HEK293 (cell line): ENCODE data around the gene PPIA.

Experiments used
- CTCF ChIA-PET: fragments of 350-600 bp; formaldehyde crosslinking; extraction: SDS; loops from one replicate; lab custom pipeline; 2021; ENCODE audit warnings: antibody characterized with exemption; lab: Yijun Ruan, JAX
- POLR2A ChIA-PET: fragments of 300-600 bp; formaldehyde crosslinking; extraction: SDS; loops from one replicate; lab custom pipeline; 2020; ENCODE audit warnings: antibody characterized with exemption, inconsistent platforms; lab: Yijun Ruan, JAX
- H3K27ac ChIP-seq: fragments of 200-500 bp; sonication (Bioruptor generic); 2 replicates; pipeline ENCODE4 v1.5.1; 2014; ENCODE audit warnings: low read depth, low read length, control low read depth, inconsistent platforms; ENCODE audit errors: extremely low read depth
- H3K36me3 ChIP-seq, 2 experiments: fragments of 200-500 bp in 1 of 2; sonication (Bioruptor generic) in 1 of 2; 1 replicate in 1 of 2; 2 replicates in 1 of 2; pipeline ENCODE4 v1.5.1; 2014 to 2017; ENCODE audit warnings: inconsistent platforms in 2 of 2, low read length in 2 of 2; ENCODE audit not compliant: control insufficient read depth in 2 of 2, insufficient read depth in 1 of 2
- H3K4me1 ChIP-seq: fragments of 200-500 bp; sonication (Bioruptor generic); 2 replicates; pipeline ENCODE4 v1.5.1; 2014; ENCODE audit warnings: mild to moderate bottlenecking, low read length, inconsistent platforms; ENCODE audit not compliant: control insufficient read depth, insufficient read depth
- H3K4me3 ChIP-seq: 2 replicates; pipeline ENCODE4 v1.5.1; 2011; ENCODE audit warnings: low read depth, mild to moderate bottlenecking, control low read depth, low read length, moderate library complexity
- H3K9me3 ChIP-seq: fragments of 200-500 bp; sonication (Bioruptor generic); 2 replicates; pipeline ENCODE4 v1.5.1; 2014; ENCODE audit warnings: low read depth, low read length, inconsistent platforms; ENCODE audit not compliant: control insufficient read depth, insufficient read depth
- AEBP2 ChIP-seq: fragments of 450-650 bp; formaldehyde crosslinking; IDR thresholded peaks from 2 replicates; pipeline ENCODE4 v1.5.1; 2016; ENCODE audit warnings: missing biosample characterization, missing genetic modification characterization, borderline replicate concordance
- MEIS1 ChIP-seq: sonication (generic); formaldehyde crosslinking; IDR thresholded peaks from 2 replicates; pipeline ENCODE4 v1.8.1; 2022; ENCODE audit warnings: missing genetic modification reagents, mild to moderate bottlenecking, borderline replicate concordance
- MYNN ChIP-seq: fragments of 450-650 bp; formaldehyde crosslinking; IDR thresholded peaks from 2 replicates; pipeline ENCODE4 v1.5.1; 2016; ENCODE audit warnings: missing biosample characterization, missing genetic modification characterization, borderline replicate concordance
- PRDM2 ChIP-seq: fragments of 450-650 bp; formaldehyde crosslinking; IDR thresholded peaks from 2 replicates; pipeline ENCODE4 v1.5.1; 2016; ENCODE audit warnings: missing biosample characterization, missing genetic modification characterization, borderline replicate concordance
- SALL2 ChIP-seq: fragments of 450-650 bp; formaldehyde crosslinking; IDR thresholded peaks from 2 replicates; pipeline ENCODE4 v1.5.0; 2017; ENCODE audit warnings: missing biosample characterization, mild to moderate bottlenecking, missing genetic modification characterization, borderline replicate concordance
- SCRT1 ChIP-seq: fragments of 450-650 bp; formaldehyde crosslinking; IDR thresholded peaks from 2 replicates; pipeline ENCODE4 v1.5.1; 2016; ENCODE audit warnings: missing biosample characterization, missing genetic modification characterization, borderline replicate concordance
- TCF7L2 ChIP-seq: IDR thresholded peaks from 2 replicates; pipeline ENCODE4 v1.6.1; 2011; ENCODE audit warnings: low read depth, mild to moderate bottlenecking, inconsistent platforms, low read length, moderate library complexity, borderline replicate concordance
- TSHZ1 ChIP-seq: fragments of 450-650 bp; formaldehyde crosslinking; IDR thresholded peaks from 2 replicates; pipeline ENCODE4 v1.5.1; 2016; ENCODE audit warnings: missing biosample characterization, missing genetic modification characterization, borderline replicate concordance
- ZBTB8A ChIP-seq: fragments of 450-650 bp; formaldehyde crosslinking; IDR thresholded peaks from 2 replicates; pipeline ENCODE4 v1.5.1; 2016; ENCODE audit warnings: missing biosample characterization, missing genetic modification characterization
- ZFHX2 ChIP-seq: fragments of 450-650 bp; formaldehyde crosslinking; conservative IDR thresholded peaks from 2 replicates; pipeline ENCODE4 v1.5.1; 2016; ENCODE audit warnings: missing biosample characterization, missing genetic modification characterization
- ZNF184 ChIP-seq: fragments of 450-650 bp; IDR thresholded peaks from 2 replicates; pipeline ENCODE4 v1.5.1; 2018; ENCODE audit warnings: missing biosample characterization, mild to moderate bottlenecking, missing genetic modification characterization
- ZNF19 ChIP-seq: fragments of 450-650 bp; formaldehyde crosslinking; IDR thresholded peaks from 2 replicates; pipeline ENCODE4; 2016; ENCODE audit warnings: missing biosample characterization, missing genetic modification characterization, low read depth
- ZNF2 ChIP-seq: fragments of 450-650 bp; formaldehyde crosslinking; IDR thresholded peaks from 2 replicates; pipeline ENCODE4 v1.5.1; 2016; ENCODE audit warnings: missing biosample characterization, missing genetic modification characterization
- ZNF426 ChIP-seq: fragments of 450-650 bp; formaldehyde crosslinking; IDR thresholded peaks from 2 replicates; pipeline ENCODE4 v1.5.1; 2017; ENCODE audit warnings: missing biosample characterization, missing genetic modification characterization, mild to moderate bottlenecking, inconsistent platforms, moderate library complexity
- ZNF521 ChIP-seq: fragments of 450-650 bp; formaldehyde crosslinking; IDR thresholded peaks from 2 replicates; pipeline ENCODE4 v1.5.1; 2017; ENCODE audit warnings: missing biosample characterization, mild to moderate bottlenecking, missing genetic modification characterization
- ZNF571 ChIP-seq: fragments of 450-650 bp; formaldehyde crosslinking; IDR thresholded peaks from 2 replicates; pipeline ENCODE4 v1.5.0; 2017; ENCODE audit warnings: missing biosample characterization, missing genetic modification characterization
- ZNF677 ChIP-seq: fragments of 450-650 bp; IDR thresholded peaks from 2 replicates; pipeline ENCODE4 v1.5.0; 2018; ENCODE audit warnings: missing biosample characterization, mild to moderate bottlenecking, missing genetic modification characterization, moderate library complexity
- ZNF791 ChIP-seq: fragments of 450-650 bp; formaldehyde crosslinking; IDR thresholded peaks from 2 replicates; pipeline ENCODE4 v1.5.1; 2016; ENCODE audit warnings: missing biosample characterization, missing genetic modification characterization
- ZNF792 ChIP-seq: fragments of 450-650 bp; formaldehyde crosslinking; IDR thresholded peaks from 2 replicates; pipeline ENCODE4 v1.5.1; 2016; ENCODE audit warnings: missing biosample characterization, missing genetic modification characterization
- ZSCAN30 ChIP-seq: fragments of 450-650 bp; IDR thresholded peaks from 2 replicates; pipeline ENCODE4 v1.5.1; 2018; ENCODE audit warnings: missing biosample characterization, mild to moderate bottlenecking, missing genetic modification characterization, moderate library complexity
- TF ChIP-seq, protein P1 (sequence below): fragments of 450-650 bp; IDR thresholded peaks from 2 replicates; pipeline ENCODE4 v1.5.1; 2018; ENCODE audit warnings: missing biosample characterization, missing genetic modification characterization
- TF ChIP-seq, protein P2 (sequence below): IDR thresholded peaks from 2 replicates; pipeline ENCODE4 v1.6.1; 2011; ENCODE audit warnings: mild to moderate bottlenecking, low read depth, low read length, borderline replicate concordance

Gene PPIA

DNA sequence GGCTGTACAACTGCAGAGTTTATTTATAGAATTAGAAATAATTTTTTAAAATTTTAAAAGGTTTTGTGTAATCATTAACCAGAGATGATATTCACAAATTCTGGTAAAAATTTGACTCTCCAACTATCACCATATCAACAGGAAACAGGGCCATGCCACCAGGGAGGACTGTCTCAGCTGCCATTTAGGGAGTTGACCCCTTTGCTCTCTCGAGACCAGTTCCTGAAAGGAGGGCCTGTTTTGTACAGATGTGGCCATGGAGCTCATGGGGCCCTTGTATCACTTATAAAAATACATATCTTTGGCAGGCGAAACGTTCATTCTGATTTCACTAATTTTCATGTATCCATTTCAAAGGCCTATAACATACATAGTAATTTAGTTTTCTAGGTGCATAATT, 31.1 kb downstream of the PPIA start:
- ChIA-PET POLR2A (no interaction called here), CTCF (interaction anchor here (0.6 kb wide), 1 partner anchor 49 kb away, joined by 3 read pairs; no protein-coding TSS in a partner anchor)
- TF ChIP-seq ZSCAN30 (no peak), ZNF19 (no peak), ZNF2 (no peak), PRDM2 (tag by site-specific recombination) (no peak), SALL2 (tag by site-specific recombination) (no peak), ZFHX2 (tag by site-specific recombination) (no peak), ZNF677 (no peak), TCF7L2 (no peak), MEIS1 (CRISPR knock-in tag) (no peak), ZNF792 (tag by site-specific recombination) (no peak), ZNF571 (no peak), ZNF791 (tag by site-specific recombination) (no peak)
- TF ChIP-seq, protein P1, sequence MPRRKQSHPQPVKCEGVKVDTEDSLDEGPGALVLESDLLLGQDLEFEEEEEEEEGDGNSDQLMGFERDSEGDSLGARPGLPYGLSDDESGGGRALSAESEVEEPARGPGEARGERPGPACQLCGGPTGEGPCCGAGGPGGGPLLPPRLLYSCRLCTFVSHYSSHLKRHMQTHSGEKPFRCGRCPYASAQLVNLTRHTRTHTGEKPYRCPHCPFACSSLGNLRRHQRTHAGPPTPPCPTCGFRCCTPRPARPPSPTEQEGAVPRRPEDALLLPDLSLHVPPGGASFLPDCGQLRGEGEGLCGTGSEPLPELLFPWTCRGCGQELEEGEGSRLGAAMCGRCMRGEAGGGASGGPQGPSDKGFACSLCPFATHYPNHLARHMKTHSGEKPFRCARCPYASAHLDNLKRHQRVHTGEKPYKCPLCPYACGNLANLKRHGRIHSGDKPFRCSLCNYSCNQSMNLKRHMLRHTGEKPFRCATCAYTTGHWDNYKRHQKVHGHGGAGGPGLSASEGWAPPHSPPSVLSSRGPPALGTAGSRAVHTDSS = no peak
- no peaks in the 10 kb centered on the region for H3K9me3 ChIP-seq
- H3K36me3 ChIP-seq = peaks cover 32 to 58% of the 10 kb centered on the region in 2 experiments
- H3K27ac ChIP-seq = no peak overlapping the region
- no peaks in the 10 kb centered on the region for H3K4me1 ChIP-seq
- H3K4me3 ChIP-seq = no peak overlapping the region

- Histone ChIP-seq H3K4me1 (no peaks in the 10 kb centered on the region), H3K9me3 (no peaks in the 10 kb centered on the region), H3K4me3 (no peak overlapping the region), H3K27ac (no peak overlapping the region), H3K36me3 (peaks cover 58 to 65% of the 10 kb centered on the region in 2 experiments)
- ChIA-PET POLR2A (interaction anchor here (1.4 kb wide), 1 partner anchor 9 kb away, joined by 3 read pairs; the partner anchor contains the start of gene H2AZ2), CTCF (interaction anchor here (0.6 to 0.7 kb wide), 2 partner anchors 84 to 256 kb away, joined by 3 read pairs; no protein-coding TSS in a partner anchor)
- TF ChIP-seq ZNF571 (no peak), TSHZ1 (tag by site-specific recombination) (no peak), MYNN (no peak), ZNF184 (tag by site-specific recombination) (no peak), ZNF426 (tag by site-specific recombination) (no peak), ZNF521 (no peak), ZBTB8A (tag by site-specific recombination) (no peak), AEBP2 (tag by site-specific recombination) (no peak), SCRT1 (tag by site-specific recombination) (no peak)
- TF ChIP-seq, protein P2, sequence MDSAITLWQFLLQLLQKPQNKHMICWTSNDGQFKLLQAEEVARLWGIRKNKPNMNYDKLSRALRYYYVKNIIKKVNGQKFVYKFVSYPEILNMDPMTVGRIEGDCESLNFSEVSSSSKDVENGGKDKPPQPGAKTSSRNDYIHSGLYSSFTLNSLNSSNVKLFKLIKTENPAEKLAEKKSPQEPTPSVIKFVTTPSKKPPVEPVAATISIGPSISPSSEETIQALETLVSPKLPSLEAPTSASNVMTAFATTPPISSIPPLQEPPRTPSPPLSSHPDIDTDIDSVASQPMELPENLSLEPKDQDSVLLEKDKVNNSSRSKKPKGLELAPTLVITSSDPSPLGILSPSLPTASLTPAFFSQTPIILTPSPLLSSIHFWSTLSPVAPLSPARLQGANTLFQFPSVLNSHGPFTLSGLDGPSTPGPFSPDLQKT = no peak
Observed at GRCh38 chr7:44838751-44839150, 42.3 kb downstream of the PPIA start.
